Upper lobe of left lung (tissue), 6 donors: ENCODE data around the gene NKIRAS1. TPM values are rescaled to one million over a fixed set of nuclear protein-coding genes. Genes with fewer than 3 reads are reported as not detected.
"Not testable (repeated sequence)": the region's sequence is repeated elsewhere in the genome, so short reads cannot be mapped to it uniquely, and the experiment has no call there.

Source experiments
- ATAC-seq, 2 donors: fragments of 200-7000 bp; cut with Tn5 transposase; one replicate each; pipeline ENCODE4 v1.9.1; 2022; ENCODE audit warnings: mild to moderate bottlenecking in 2 of 2, moderate library complexity in 2 of 2; ENCODE audit not compliant: low FRiP score in 2 of 2
- DNase-seq, 2 donors: peaks; one replicate each; pipeline ENCODE4 v3.0.0-alpha.2; 2019 to 2020
- H3K27ac ChIP-seq, 4 donors: fragments of 200-600 bp; sonication (generic); one replicate each; pipeline ENCODE4 v1.5.1; 2016 to 2019
- H3K27me3 ChIP-seq, 4 donors: fragments of 200-600 bp; sonication (generic); one replicate each; pipeline ENCODE4 v1.5.1; 2017 to 2019
- H3K36me3 ChIP-seq, 4 donors: fragments of 200-600 bp; sonication (generic); one replicate each; pipeline ENCODE4 v1.5.1; 2016 to 2019
- H3K4me1 ChIP-seq, 4 donors: fragments of 200-600 bp; sonication (generic); one replicate each; pipeline ENCODE4 v1.5.1; 2018 to 2019
- H3K4me3 ChIP-seq, 4 donors: fragments of 200-600 bp; sonication (generic); one replicate each; pipeline ENCODE4 v1.5.1; 2017 to 2019; ENCODE audit warnings: mild to moderate bottlenecking in 2 of 4, moderate library complexity in 1 of 4
- H3K9me3 ChIP-seq, 4 donors: fragments of 200-600 bp; sonication (generic); one replicate each; pipeline ENCODE4 v1.5.1; 2018 to 2019
- EP300 ChIP-seq, 4 donors: sonication (generic); formaldehyde crosslinking; IDR thresholded peaks; one replicate each; pipeline ENCODE4 v1.5.1; 2017; ENCODE audit warnings: antibody characterized with exemption in 4 of 4, control low read depth in 2 of 4
- POLR2A ChIP-seq, 4 donors: fragments of 450-650 bp; IDR thresholded peaks; one replicate each; pipeline ENCODE4 v1.5.1; 2016 to 2017; ENCODE audit warnings: antibody characterized with exemption in 4 of 4, mild to moderate bottlenecking in 2 of 4
- POLR2AphosphoS5 ChIP-seq, 2 donors: sonication (generic); formaldehyde crosslinking; IDR thresholded peaks; one replicate each; pipeline ENCODE4 v1.5.1; 2017; ENCODE audit warnings: antibody characterized with exemption in 2 of 2
- WGBS, 2 donors: methylation state at CpG; one replicate each; pipeline ENCODE4 v1.1.5; 2017 to 2018; 5-methylcytosine and 5-hydroxymethylcytosine counted together
- total RNA-seq, 6 donors: library from RNA; depleted of rRNA in 4 of 6; stranded (reverse); fragments of >200 nt in 4 of 6; gene quantifications; one replicate each; pipeline versions ENCODE4 v1.1.0 to v1.2.1, GENCODE V29; 2016 to 2021
- TF ChIP-seq, protein P1 (sequence below), 6 experiments: fragments of 450-650 bp in 4 of 6; fragments of 200-600 bp in 2 of 6; sonication (generic) in 2 of 6; IDR thresholded peaks; one replicate each; pipeline ENCODE4 v1.5.1; 2016 to 2019; ENCODE audit warnings: antibody characterized with exemption in 6 of 6
- donor health status: DM: no; HTN: no; CAD: no; lungs with moderate emphysema.
- donor health status: DM: no; HTN: yes; CAD: no; lungs with severe emphysema.

Gene NKIRAS1
- total RNA-seq, 6 donors from 2014 or later, result 3.1 to 18.0 (median 9.1) TPM

GRCh38 chr3:23916152-23916885 is 471 bp downstream of the NKIRAS1 start:
- no peak for DNase-seq
- WGBS, 2 donors, result 1 to 3% methylated on average over 12 to 48 of the region's 48 CpGs
- TF ChIP-seq POLR2A (IDR thresholded peaks at IDR 0.05), result no peak
- no peak for TF ChIP-seq POLR2AphosphoS5 (IDR thresholded peaks at IDR 0.05)
- no peak for TF ChIP-seq EP300 (IDR thresholded peaks at IDR 0.05)
- TF ChIP-seq, protein P1, sequence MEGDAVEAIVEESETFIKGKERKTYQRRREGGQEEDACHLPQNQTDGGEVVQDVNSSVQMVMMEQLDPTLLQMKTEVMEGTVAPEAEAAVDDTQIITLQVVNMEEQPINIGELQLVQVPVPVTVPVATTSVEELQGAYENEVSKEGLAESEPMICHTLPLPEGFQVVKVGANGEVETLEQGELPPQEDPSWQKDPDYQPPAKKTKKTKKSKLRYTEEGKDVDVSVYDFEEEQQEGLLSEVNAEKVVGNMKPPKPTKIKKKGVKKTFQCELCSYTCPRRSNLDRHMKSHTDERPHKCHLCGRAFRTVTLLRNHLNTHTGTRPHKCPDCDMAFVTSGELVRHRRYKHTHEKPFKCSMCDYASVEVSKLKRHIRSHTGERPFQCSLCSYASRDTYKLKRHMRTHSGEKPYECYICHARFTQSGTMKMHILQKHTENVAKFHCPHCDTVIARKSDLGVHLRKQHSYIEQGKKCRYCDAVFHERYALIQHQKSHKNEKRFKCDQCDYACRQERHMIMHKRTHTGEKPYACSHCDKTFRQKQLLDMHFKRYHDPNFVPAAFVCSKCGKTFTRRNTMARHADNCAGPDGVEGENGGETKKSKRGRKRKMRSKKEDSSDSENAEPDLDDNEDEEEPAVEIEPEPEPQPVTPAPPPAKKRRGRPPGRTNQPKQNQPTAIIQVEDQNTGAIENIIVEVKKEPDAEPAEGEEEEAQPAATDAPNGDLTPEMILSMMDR (IDR thresholded peaks at IDR 0.05), result no peak

DNA sequence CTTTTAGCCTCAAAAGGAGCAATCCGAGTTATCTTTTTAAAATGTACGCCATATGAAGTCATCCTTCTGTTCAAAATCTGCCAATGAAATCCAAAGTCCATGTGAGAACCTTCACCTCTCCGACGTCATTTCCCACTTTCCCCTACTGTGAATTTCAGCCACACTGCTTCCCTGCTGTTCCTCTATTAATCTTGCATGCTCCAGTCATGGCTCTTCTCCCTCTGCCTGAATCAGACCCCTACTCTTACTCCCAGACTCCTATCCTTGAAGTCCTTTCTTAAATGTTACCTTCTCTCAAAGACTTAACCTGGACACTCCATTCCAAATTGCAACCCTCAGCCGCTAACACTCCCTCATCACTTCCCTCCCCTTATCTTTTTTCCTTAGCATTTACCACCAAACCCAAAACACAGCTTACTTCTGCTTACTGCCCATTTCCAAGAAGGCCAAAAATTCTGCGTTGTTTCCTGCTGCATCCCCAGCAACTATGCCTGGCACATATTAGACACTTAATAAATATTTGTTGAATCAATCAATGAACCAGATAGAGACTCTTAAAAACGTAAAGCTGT is 1.2 kb downstream of the NKIRAS1 start:
- Histone ChIP-seq H3K4me3 (peak overlapping the region in 3 of 4 donors; percentile 86 to 96 (median 95)), H3K4me1 (peaks cover 11 to 48% (median 26%) of the 10 kb centered on the region in 4 donors), H3K27ac (peak overlapping the region in 3 of 4 donors; percentile 12 to 96 (median 90)), H3K9me3 (no peaks in the 10 kb centered on the region), H3K27me3 (no peaks in the 10 kb centered on the region), H3K36me3 (peaks cover 11 to 28% (median 21%) of the 10 kb centered on the region in 4 donors)
- WGBS, 2 donors, result 47 to 54% methylated on average over 7 of the region's 7 CpGs
- ATAC-seq (no peak), DNase-seq (no peak)
- TF ChIP-seq, protein P1 (IDR thresholded peaks at IDR 0.05), result no peak
- no peak for TF ChIP-seq POLR2AphosphoS5 (IDR thresholded peaks at IDR 0.05)
- TF ChIP-seq EP300 (IDR thresholded peaks at IDR 0.05), result no peak
- TF ChIP-seq POLR2A (IDR thresholded peaks at IDR 0.05), result no peak

More at GRCh38 chr3:23916152-23916885, 471 bp downstream of the NKIRAS1 start:
- peak; percentile 70 to 86 for ATAC-seq
- no peaks in the 10 kb centered on the region for H3K27me3 ChIP-seq
- H3K9me3 ChIP-seq, result no peaks in the 10 kb centered on the region
- peak overlapping the region; percentile 53 to 96 (median 90) for H3K4me3 ChIP-seq
- peaks cover 11 to 48% (median 26%) of the 10 kb centered on the region in 4 donors for H3K4me1 ChIP-seq
- H3K27ac ChIP-seq, result peak overlapping the region; percentile 90 to 97 (median 96)
- peaks cover 11 to 33% (median 21%) of the 10 kb centered on the region in 4 donors for H3K36me3 ChIP-seq

DNA sequence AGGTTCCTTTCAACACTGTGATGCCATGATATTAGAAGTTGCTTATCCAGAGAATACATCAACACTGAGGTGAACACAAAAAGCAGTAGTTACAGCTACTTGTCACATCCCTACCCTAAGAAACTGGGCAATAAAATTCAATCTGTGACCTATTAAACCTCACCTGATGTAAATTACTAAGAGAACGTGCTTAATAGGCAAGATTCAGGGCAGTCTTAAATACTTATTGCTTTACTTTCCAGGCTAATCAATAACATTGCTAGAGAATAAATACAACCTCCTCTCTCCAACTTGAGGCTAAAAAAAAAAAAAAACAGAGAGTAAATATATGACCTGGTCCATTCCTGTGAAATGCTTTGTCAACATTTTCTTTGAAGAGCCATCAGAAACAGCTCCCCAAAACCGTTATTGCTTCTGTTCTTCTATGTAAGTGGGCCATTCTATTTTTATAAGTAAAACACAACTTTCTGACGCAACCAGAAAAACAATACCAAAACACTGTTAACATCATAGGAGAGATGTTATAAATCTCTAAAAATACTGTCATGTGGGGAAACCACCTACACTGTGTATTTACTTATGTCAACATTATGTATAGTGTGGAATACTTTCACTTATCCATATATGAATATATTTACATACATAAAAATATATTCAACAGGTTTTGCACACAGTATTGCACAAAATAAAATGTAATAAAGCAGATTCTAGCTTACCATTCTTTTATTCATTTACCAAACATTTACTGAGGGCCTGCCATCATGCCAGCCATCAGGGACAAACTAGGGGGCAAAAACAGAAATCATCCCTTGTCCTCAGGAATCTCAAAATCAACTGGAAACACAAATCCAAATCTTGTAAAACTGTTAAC is 2.7 kb downstream of the NKIRAS1 start:
- no peak overlapping the region for H3K4me3 ChIP-seq
- TF ChIP-seq POLR2A (IDR thresholded peaks at IDR 0.05) (no peak), EP300 (IDR thresholded peaks at IDR 0.05) (no peak), POLR2AphosphoS5 (IDR thresholded peaks at IDR 0.05) (no peak)
- TF ChIP-seq, protein P1 (IDR thresholded peaks at IDR 0.05), result no peak
- H3K9me3 ChIP-seq, result no peaks in the 10 kb centered on the region
- no peak for DNase-seq
- no peaks in the 10 kb centered on the region for H3K27me3 ChIP-seq
- 70 to 77% methylated on average over 3 of the region's 3 CpGs for WGBS, 2 donors
- H3K36me3 ChIP-seq, result peaks cover 6 to 24% (median 12%) of the 10 kb centered on the region in 4 donors
- no peak for ATAC-seq
- H3K27ac ChIP-seq, result no peak overlapping the region
- peaks cover 11 to 36% (median 24%) of the 10 kb centered on the region in 4 donors for H3K4me1 ChIP-seq

DNA sequence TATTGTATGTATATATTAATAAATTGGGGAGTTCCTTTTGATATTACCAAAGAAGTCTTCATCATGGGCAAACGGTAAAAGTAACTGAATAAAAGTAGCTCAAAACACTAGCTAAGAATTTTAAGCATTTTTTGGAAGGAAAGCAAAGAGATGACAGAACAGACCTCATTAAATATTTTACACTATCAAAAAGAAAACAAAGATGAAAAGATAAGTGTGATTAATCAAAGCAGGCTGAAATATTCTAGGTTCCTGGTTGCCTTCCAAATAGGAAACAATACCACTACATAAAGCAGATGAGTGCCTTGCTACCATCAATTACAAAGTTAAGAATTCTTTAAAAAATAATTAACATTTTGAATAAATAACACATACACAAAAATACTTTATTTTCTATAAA is 3.6 kb downstream of the NKIRAS1 start:
- no peak for ATAC-seq
- 61 to 74% methylated on average over 1 of the region's 1 CpG for WGBS, 2 donors
- no peaks in the 10 kb centered on the region for H3K27me3 ChIP-seq
- H3K36me3 ChIP-seq, result peaks cover 0 to 15% (median 7%) of the 10 kb centered on the region in 4 donors
- no peak for DNase-seq
- TF ChIP-seq EP300 (IDR thresholded peaks at IDR 0.05), result no peak
- no peak for TF ChIP-seq POLR2A (IDR thresholded peaks at IDR 0.05)
- no peak for TF ChIP-seq POLR2AphosphoS5 (IDR thresholded peaks at IDR 0.05)
- TF ChIP-seq, protein P1 (IDR thresholded peaks at IDR 0.05), result no peak
- H3K27ac ChIP-seq, result no peak overlapping the region
- no peaks in the 10 kb centered on the region for H3K9me3 ChIP-seq
- no peak overlapping the region for H3K4me3 ChIP-seq
- H3K4me1 ChIP-seq, result peaks cover 2 to 26% (median 15%) of the 10 kb centered on the region in 4 donors

GRCh38 chr3:23912335-23912734 is 4.5 kb downstream of the NKIRAS1 start:
- ATAC-seq, DNase-seq, H3K27me3 ChIP-seq, H3K27ac ChIP-seq, H3K4me3 ChIP-seq, H3K9me3 ChIP-seq: not testable (repeated sequence)
- Histone ChIP-seq H3K4me1 (peaks cover 0 to 21% (median 12%) of the 10 kb centered on the region in 4 donors), H3K36me3 (peaks cover 0 to 15% (median 6%) of the 10 kb centered on the region in 4 donors)
- 93 to 94% methylated on average over 3 of the region's 3 CpGs for WGBS, 2 donors
